ENCODE results near the gene PATL2.
A peak's percentile ranks its signal among the peaks of the same experiment; 100 is the strongest.

The PATL2 gene

GRCh38 chr15:44727485-44728231 is 16.5 kb upstream of the PATL2 start:
- peak overlapping the region; percentile 90 for H3K4me2 ChIP-seq (ENCODE audit: low read length)
- H3K4me3 ChIP-seq (ENCODE audit: low read depth, low read length, poor library complexity, severe bottlenecking), result peak overlapping the region; percentile 60
- H3K9me3 ChIP-seq (ENCODE audit: low read length), result no peaks in the 10 kb centered on the region
- H3K9ac ChIP-seq (ENCODE audit: low read length), result peak overlapping the region; percentile 82; the same call in 1 of the 2 replicates
- H3K36me3 ChIP-seq (ENCODE audit: insufficient read depth, low read length), result no peaks in the 10 kb centered on the region
- H4K20me1 ChIP-seq (ENCODE audit: insufficient read depth, low read length), result no peaks in the 10 kb centered on the region
- H3K79me2 ChIP-seq (ENCODE audit: insufficient read depth, low read length), result peaks cover 7% of the 10 kb centered on the region; the same call in 1 of the 2 replicates
- H3K27ac ChIP-seq (ENCODE audit: low read depth, low read length, poor library complexity, severe bottlenecking), result peak overlapping the region; percentile 97
- no peaks in the 10 kb centered on the region for H3K27me3 ChIP-seq (ENCODE audit: insufficient read depth, low read length)
- no peak for TF ChIP-seq CTCF (IDR thresholded peaks at IDR 0.05; ENCODE audit: low read length)
- TF ChIP-seq EZH2 (IDR thresholded peaks at IDR 0.05; ENCODE audit: borderline replicate concordance, low read length), result no peak
- H2AFZ ChIP-seq (ENCODE audit: low read length), result no peak overlapping the region
- 0 out of 2 replicates have a peak, but pooled peaks cover 3% of the 10 kb centered on the region for H3F3A ChIP-seq (ENCODE audit: insufficient read depth, low read length)
- no peaks in the 10 kb centered on the region for H3K9me2 ChIP-seq (ENCODE audit: low read depth, low read length)
- H3K4me1 ChIP-seq (ENCODE audit: insufficient read depth, low read length, severe bottlenecking), result peaks cover 67% of the 10 kb centered on the region

GRCh38 chr15:44726568-44727484 is 15.7 kb upstream of the PATL2 start:
- no peak overlapping the region for H2AFZ ChIP-seq (ENCODE audit: low read length)
- peak overlapping the region; percentile 82 for H3K9ac ChIP-seq (ENCODE audit: low read length)
- H3K4me3 ChIP-seq (ENCODE audit: low read depth, low read length, poor library complexity, severe bottlenecking), result peak overlapping the region; percentile 60
- no peaks in the 10 kb centered on the region for H3K9me2 ChIP-seq (ENCODE audit: low read depth, low read length)
- H3K79me2 ChIP-seq (ENCODE audit: insufficient read depth, low read length), result peaks cover 7% of the 10 kb centered on the region; the same call in 1 of the 2 replicates
- no peaks in the 10 kb centered on the region for H3K36me3 ChIP-seq (ENCODE audit: insufficient read depth, low read length)
- H3K4me1 ChIP-seq (ENCODE audit: insufficient read depth, low read length, severe bottlenecking), result peaks cover 74% of the 10 kb centered on the region
- H3K27me3 ChIP-seq (ENCODE audit: insufficient read depth, low read length), result no peaks in the 10 kb centered on the region
- H3K9me3 ChIP-seq (ENCODE audit: low read length), result no peaks in the 10 kb centered on the region
- H3F3A ChIP-seq (ENCODE audit: insufficient read depth, low read length), result peaks cover 3% of the 10 kb centered on the region; the same call in 1 of the 2 replicates
- TF ChIP-seq EZH2 (IDR thresholded peaks at IDR 0.05; ENCODE audit: borderline replicate concordance, low read length) (no peak), CTCF (IDR thresholded peaks at IDR 0.05; ENCODE audit: low read length) (no peak)
- no peaks in the 10 kb centered on the region for H4K20me1 ChIP-seq (ENCODE audit: insufficient read depth, low read length)
- H3K4me2 ChIP-seq (ENCODE audit: low read length), result peak overlapping the region; percentile 90
- peak overlapping the region; percentile 97 for H3K27ac ChIP-seq (ENCODE audit: low read depth, low read length, poor library complexity, severe bottlenecking)

- H3K9me2 ChIP-seq (ENCODE audit: low read depth, low read length), result no peaks in the 10 kb centered on the region
- peaks cover 3% of the 10 kb centered on the region; the same call in 1 of the 2 replicates for H3F3A ChIP-seq (ENCODE audit: insufficient read depth, low read length)
- peak overlapping the region; percentile 90 for H3K4me2 ChIP-seq (ENCODE audit: low read length)
- TF ChIP-seq CTCF (IDR thresholded peaks at IDR 0.05; ENCODE audit: low read length) (no peak), EZH2 (IDR thresholded peaks at IDR 0.05; ENCODE audit: borderline replicate concordance, low read length) (no peak)
- H3K9me3 ChIP-seq (ENCODE audit: low read length), result no peaks in the 10 kb centered on the region
- H3K9ac ChIP-seq (ENCODE audit: low read length), result peak overlapping the region; percentile 82
- no peaks in the 10 kb centered on the region for H3K27me3 ChIP-seq (ENCODE audit: insufficient read depth, low read length)
- H3K4me3 ChIP-seq (ENCODE audit: low read depth, low read length, poor library complexity, severe bottlenecking), result peak overlapping the region; percentile 60
- peaks cover 7% of the 10 kb centered on the region; the same call in 1 of the 2 replicates for H3K79me2 ChIP-seq (ENCODE audit: insufficient read depth, low read length)
- H3K36me3 ChIP-seq (ENCODE audit: insufficient read depth, low read length), result no peaks in the 10 kb centered on the region
- peaks cover 79% of the 10 kb centered on the region for H3K4me1 ChIP-seq (ENCODE audit: insufficient read depth, low read length, severe bottlenecking)
- H3K27ac ChIP-seq (ENCODE audit: low read depth, low read length, poor library complexity, severe bottlenecking), result peak overlapping the region; percentile 97
- no peak overlapping the region for H2AFZ ChIP-seq (ENCODE audit: low read length)
- H4K20me1 ChIP-seq (ENCODE audit: insufficient read depth, low read length), result no peaks in the 10 kb centered on the region
Observed at GRCh38 chr15:44726136-44726535, 15.0 kb upstream of the PATL2 start.
